Measurements from ENCODE around the gene OR5L2. TPM values are rescaled to one million over a fixed set of nuclear protein-coding genes. Genes with fewer than 3 reads are reported as not detected.

The OR5L2 gene
- not detected in 2 replicates for total RNA-seq (2011; cell fraction: chromatin; rRNA removed; ENCODE audit: low replicate concordance)
- total RNA-seq (2011; cell fraction: nucleolus; rRNA removed): not detected in 2 replicates
- not detected in 2 replicates for total RNA-seq (2011; cell fraction: nucleoplasm; rRNA removed)
- not detected in 2 replicates for total RNA-seq (2014; rRNA removed)
- total RNA-seq (2014; rRNA removed; fragmentation: Illumina TruSeq; extraction: Trizol): not detected in 2 replicates
- total RNA-seq (2015; rRNA removed; fragmentation: Illumina TruSeq; extraction: Trizol): not detected in 2 replicates
- total RNA-seq (2021): not detected in 2 replicates
- polyA plus RNA-seq (2011; rRNA removed): not detected in 2 replicates
- polyA plus RNA-seq (2011; cell fraction: cytosol; rRNA removed): not detected in 2 replicates
- not detected in 2 replicates for polyA plus RNA-seq (2011; cell fraction: nucleus; rRNA removed)
- not detected in 2 replicates for polyA plus RNA-seq (2012)
- polyA plus RNA-seq (2014; fragmentation: Illumina TruSeq; extraction: Trizol): not detected in 2 replicates
- polyA plus RNA-seq (2014; fragmentation: Nextera tagmentation; extraction: Ambion mirVana): not detected
- not detected in 2 replicates for polyA plus RNA-seq (2014; rRNA removed)
- polyA minus RNA-seq (2011; rRNA and poly(A)+ RNA removed): not detected in 2 replicates
- polyA minus RNA-seq (2011; cell fraction: cytosol; rRNA and poly(A)+ RNA removed): not detected in 2 replicates
- not detected in 2 replicates for polyA minus RNA-seq (2011; cell fraction: nucleus; rRNA and poly(A)+ RNA removed)
- not detected for Bru-seq, nascent RNA
- BruChase-seq, experiment 1, labeled RNA remaining after a 2-hour chase: not detected
- BruChase-seq, experiment 2, labeled RNA remaining after a 6-hour chase: not detected
- long read RNA-seq, experiment 1: 0 reads
- long read RNA-seq, experiment 2: 0 reads
- long read RNA-seq, experiment 3: 0 reads

- in situ Hi-C loops (cut with MboI): no loop called here
- no peaks in the 10 kb centered on the region for H4K20me1 ChIP-seq (replicated peaks; ENCODE audit: control insufficient read depth, insufficient read depth, low read length)
- ChIA-PET POLR2A (no interaction called here), CTCF (ENCODE audit: low intra/inter-chr PET ratio) (no interaction called here)
- no peaks in the 10 kb centered on the region for H3K27me3 ChIP-seq (ENCODE audit: control insufficient read depth in 2 of 2, insufficient read depth in 2 of 2, low read length in 2 of 2)
- ATAC-seq (no peak), FAIRE-seq (no peak), DNase-seq (ENCODE audit: extremely low read depth in 1 of 4, low spot score in 3 of 4) (no peak)
- no peaks in the 10 kb centered on the region for H3K79me2 ChIP-seq (ENCODE audit: control insufficient read depth, insufficient read depth, low read length)
- intact Hi-C loops (cut with micrococcal nuclease): no loop called here
- H3K9me1 ChIP-seq (ENCODE audit: control insufficient read depth, insufficient read depth, low read length): no peaks in the 10 kb centered on the region
- no peak within 1 kb of the TSS for H3K9ac ChIP-seq (ENCODE audit: insufficient read depth in 1 of 2, low read depth in 2 of 2, low read length in 2 of 2)
- H3K27ac ChIP-seq (ENCODE audit: extremely low read depth, low read depth, low read length): no peak within 1 kb of the TSS
- H2AFZ ChIP-seq (ENCODE audit: low read depth, low read length): no peak within 1 kb of the TSS
- H3K9me3 ChIP-seq (replicated peaks; ENCODE audit: control insufficient read depth, insufficient read depth, low read depth, low read length): no peaks in the 10 kb centered on the region
- BruUV-seq (replicated peaks): no TSS peak
- no peaks in the 10 kb centered on the region for H3K36me3 ChIP-seq (ENCODE audit: control insufficient read depth, insufficient read depth, low read length)
- H3K4me1 ChIP-seq (replicated peaks in 1 of 2; ENCODE audit: control insufficient read depth in 2 of 2, insufficient read depth in 2 of 2, low read length in 2 of 2): no peaks in the 10 kb centered on the region
- no peak within 1 kb of the TSS for H3K4me3 ChIP-seq
- no peak within 1 kb of the TSS for H3K4me2 ChIP-seq (ENCODE audit: insufficient read depth, low read length)
- TF ChIP-seq, protein P1, sequence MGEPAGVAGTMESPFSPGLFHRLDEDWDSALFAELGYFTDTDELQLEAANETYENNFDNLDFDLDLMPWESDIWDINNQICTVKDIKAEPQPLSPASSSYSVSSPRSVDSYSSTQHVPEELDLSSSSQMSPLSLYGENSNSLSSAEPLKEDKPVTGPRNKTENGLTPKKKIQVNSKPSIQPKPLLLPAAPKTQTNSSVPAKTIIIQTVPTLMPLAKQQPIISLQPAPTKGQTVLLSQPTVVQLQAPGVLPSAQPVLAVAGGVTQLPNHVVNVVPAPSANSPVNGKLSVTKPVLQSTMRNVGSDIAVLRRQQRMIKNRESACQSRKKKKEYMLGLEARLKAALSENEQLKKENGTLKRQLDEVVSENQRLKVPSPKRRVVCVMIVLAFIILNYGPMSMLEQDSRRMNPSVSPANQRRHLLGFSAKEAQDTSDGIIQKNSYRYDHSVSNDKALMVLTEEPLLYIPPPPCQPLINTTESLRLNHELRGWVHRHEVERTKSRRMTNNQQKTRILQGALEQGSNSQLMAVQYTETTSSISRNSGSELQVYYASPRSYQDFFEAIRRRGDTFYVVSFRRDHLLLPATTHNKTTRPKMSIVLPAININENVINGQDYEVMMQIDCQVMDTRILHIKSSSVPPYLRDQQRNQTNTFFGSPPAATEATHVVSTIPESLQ (CRISPR knock-in tag; IDR thresholded peaks at IDR 0.05): no peak
- TF ChIP-seq PML (IDR thresholded peaks at IDR 0.05; ENCODE audit: low read length) (no peak), ZNF507 (tag; conservative IDR thresholded peaks at IDR 0.05) (no peak), CHCHD3 (CRISPR knock-in tag; IDR thresholded peaks at IDR 0.05) (no peak), HEY1 (CRISPR knock-in tag; IDR thresholded peaks at IDR 0.05; ENCODE audit: borderline replicate concordance) (no peak), ZNF175 (CRISPR knock-in tag; IDR thresholded peaks at IDR 0.05; ENCODE audit: low read depth) (no peak), HSF4 (CRISPR knock-in tag; IDR thresholded peaks at IDR 0.05; ENCODE audit: borderline replicate concordance) (no peak), PHF8 (IDR thresholded peaks at IDR 0.05; ENCODE audit: borderline replicate concordance, low read length) (no peak)
- TF ChIP-seq, protein P2, sequence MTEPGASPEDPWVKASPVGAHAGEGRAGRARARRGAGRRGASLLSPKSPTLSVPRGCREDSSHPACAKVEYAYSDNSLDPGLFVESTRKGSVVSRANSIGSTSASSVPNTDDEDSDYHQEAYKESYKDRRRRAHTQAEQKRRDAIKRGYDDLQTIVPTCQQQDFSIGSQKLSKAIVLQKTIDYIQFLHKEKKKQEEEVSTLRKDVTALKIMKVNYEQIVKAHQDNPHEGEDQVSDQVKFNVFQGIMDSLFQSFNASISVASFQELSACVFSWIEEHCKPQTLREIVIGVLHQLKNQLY (CRISPR knock-in tag; conservative IDR thresholded peaks at IDR 0.05): no peak
- TF ChIP-seq, protein P3, sequence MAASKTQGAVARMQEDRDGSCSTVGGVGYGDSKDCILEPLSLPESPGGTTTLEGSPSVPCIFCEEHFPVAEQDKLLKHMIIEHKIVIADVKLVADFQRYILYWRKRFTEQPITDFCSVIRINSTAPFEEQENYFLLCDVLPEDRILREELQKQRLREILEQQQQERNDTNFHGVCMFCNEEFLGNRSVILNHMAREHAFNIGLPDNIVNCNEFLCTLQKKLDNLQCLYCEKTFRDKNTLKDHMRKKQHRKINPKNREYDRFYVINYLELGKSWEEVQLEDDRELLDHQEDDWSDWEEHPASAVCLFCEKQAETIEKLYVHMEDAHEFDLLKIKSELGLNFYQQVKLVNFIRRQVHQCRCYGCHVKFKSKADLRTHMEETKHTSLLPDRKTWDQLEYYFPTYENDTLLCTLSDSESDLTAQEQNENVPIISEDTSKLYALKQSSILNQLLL (CRISPR knock-in tag; IDR thresholded peaks at IDR 0.05; ENCODE audit: borderline replicate concordance): no peak
- TF ChIP-seq, protein P4, sequence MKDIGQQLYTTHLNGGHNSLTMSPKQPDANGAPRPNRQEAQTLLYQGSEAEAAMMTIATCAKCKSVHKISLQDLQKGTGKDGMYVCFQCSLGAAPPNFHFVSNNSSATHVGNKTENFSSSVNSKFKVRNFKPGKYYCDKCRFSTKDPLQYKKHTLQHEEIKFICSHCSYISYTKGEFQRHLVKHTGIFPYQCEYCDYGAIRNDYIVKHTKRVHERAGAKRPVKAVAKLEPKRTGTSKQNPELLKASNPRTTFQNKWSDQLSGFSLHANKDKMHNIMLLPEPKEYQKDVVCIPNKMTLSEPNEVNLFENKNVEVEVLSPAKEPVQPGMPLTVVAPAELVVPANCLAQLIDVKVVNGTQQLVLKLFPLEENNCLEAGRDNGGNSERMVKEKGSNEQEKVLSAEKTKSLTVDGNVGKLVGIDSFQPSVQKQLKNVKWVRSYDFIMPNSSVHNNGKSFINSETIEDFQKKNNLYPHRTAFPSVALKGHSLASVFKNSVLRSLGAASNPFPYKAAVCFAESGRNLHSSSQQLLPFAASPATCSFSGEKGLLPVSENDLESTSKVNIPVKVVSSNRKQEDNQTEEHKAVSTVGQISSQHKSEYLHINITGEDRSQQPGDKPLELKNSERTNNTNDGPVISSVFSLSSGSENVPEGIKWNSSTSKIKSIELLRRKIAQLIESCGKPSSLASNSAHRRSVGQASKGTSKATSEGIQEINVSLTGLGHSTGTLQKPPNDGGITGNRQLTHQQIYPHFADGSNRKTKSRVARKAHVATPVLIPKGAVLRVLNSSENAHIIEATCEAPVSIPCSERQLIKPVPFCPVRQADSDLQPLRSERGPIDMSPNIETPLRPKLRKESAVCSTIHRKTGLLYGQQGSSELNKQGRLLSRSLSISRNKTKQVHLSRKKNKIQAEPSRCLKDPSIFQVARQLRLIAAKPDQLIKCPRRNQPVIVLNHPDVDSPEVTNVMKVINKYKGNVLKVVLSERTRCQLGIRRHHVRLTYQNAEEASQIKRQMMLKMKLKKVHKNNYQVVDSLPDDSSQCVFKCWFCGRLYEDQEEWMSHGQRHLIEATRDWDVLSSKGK (CRISPR knock-in tag; IDR thresholded peaks at IDR 0.05): no peak
Observed at GRCh38 chr11:55826919-55827318, at the start of gene OR5L2. Gene OR5L2 (plus strand): TSS chr11:55827219. CDS start chr11:55827219, 0 bp downstream.
